ENCODE measurements around the gene SPANXD. TPM values are rescaled to one million over a fixed set of nuclear protein-coding genes. Genes with fewer than 3 reads are reported as not detected.

SPANXD gene
- total and polyA plus RNA-seq, 4 donors, result not detected

DNA sequence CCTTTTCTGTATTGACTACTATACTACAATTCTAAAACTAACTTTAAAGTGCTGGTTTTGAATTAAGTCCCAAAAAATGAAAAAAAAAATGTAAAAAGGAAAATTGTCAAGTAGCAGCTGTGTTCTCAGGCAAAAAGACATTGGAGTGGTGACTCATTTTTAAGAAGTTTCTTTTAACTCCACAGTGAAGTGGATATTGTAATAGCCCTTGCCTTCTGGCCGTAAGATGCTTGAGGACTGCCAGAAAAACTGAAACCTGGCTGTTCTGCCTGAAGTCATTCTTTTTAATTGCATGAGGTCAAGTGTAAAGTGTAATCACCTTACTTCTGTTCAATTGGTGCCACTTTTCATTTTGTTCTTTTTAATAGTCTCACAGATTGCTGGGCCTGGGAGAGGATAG is 28.9 kb downstream of the SPANXD start:
- no peak for ATAC-seq (ENCODE audit: low FRiP score)
- Histone ChIP-seq H3K4me3 (ENCODE audit: low read length in 2 of 2) (no peak overlapping the region), H3K9me3 (ENCODE audit: control insufficient read depth, low read length) (no peaks in the 10 kb centered on the region), H3K36me3 (ENCODE audit: control insufficient read depth in 1 of 2, insufficient read depth in 2 of 2, low read length in 1 of 2) (no peaks in the 10 kb centered on the region), H3K4me1 (ENCODE audit: control insufficient read depth in 1 of 2, insufficient read depth in 2 of 2, low read length in 2 of 2) (no peaks in the 10 kb centered on the region), H3K27me3 (ENCODE audit: control insufficient read depth in 1 of 2, insufficient read depth in 2 of 2, low read length in 1 of 2) (no peaks in the 10 kb centered on the region), H3K27ac (ENCODE audit: low read depth in 1 of 2, low read length in 2 of 2) (no peak overlapping the region)
- no peak for DNase-seq
- 13 to 33% methylated on average over 1 of the region's 1 CpG for WGBS, 2 donors
- intact Hi-C loops (cut with DNase I), result loop anchor here in 1 of 2 donors (5.0 kb wide), 1 partner anchor 232 kb away; no protein-coding TSS in a partner anchor

DNA sequence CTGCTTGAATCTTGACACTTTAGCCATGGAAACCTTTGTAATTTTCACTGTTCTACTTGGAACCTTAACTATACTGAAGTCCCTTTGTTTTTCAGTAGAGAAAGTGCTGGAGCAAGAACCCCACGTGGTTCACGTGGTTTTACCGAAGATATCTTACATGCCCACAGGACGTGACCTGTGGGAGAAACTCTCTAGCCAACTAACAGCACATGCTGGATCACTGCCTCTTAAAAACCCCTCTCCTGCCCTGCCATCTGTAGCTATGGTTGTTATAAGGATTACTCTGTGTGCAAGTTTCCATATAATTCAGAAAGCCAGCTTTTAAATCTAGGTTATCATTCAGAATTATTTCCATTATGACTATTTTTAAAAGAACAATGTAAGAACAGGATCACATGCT is 30.2 kb downstream of the SPANXD start:
- WGBS, 2 donors, result 23 to 38% methylated on average over 4 of the region's 4 CpGs
- intact Hi-C loops (cut with DNase I), result loop anchor here in 1 of 2 donors (5.0 kb wide), 1 partner anchor 231 kb away; no protein-coding TSS in a partner anchor
- Histone ChIP-seq H3K36me3 (ENCODE audit: control insufficient read depth in 1 of 2, insufficient read depth in 2 of 2, low read length in 1 of 2) (no peaks in the 10 kb centered on the region), H3K27ac (ENCODE audit: low read depth in 1 of 2, low read length in 2 of 2) (no peak overlapping the region), H3K4me3 (ENCODE audit: low read length in 2 of 2) (no peak overlapping the region), H3K27me3 (ENCODE audit: control insufficient read depth in 1 of 2, insufficient read depth in 2 of 2, low read length in 1 of 2) (no peaks in the 10 kb centered on the region), H3K9me3 (ENCODE audit: control insufficient read depth, low read length) (no peaks in the 10 kb centered on the region), H3K4me1 (ENCODE audit: control insufficient read depth in 1 of 2, insufficient read depth in 2 of 2, low read length in 2 of 2) (no peaks in the 10 kb centered on the region)
- DNase-seq (no peak), ATAC-seq (ENCODE audit: low FRiP score) (no peak)

DNA sequence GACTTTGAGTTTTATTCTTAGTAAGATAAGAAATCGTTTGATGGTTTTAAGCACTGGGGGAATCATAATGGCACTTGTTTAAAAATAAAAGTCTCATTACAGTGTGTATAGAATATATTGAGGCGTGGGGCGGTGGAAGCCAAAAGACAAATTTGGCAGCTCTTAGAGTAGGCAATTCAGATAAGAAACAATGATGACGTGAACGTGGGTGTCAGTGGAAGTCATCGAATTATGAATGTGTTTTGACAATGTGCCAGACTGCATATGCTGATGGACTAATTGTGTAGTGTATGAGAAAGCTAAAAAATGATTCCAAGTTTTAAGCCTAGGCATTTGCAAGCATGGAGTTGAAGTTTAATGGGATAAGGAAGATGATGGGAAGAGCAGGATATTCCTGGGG is 35.8 kb downstream of the SPANXD start:
- no peak for ATAC-seq (ENCODE audit: low FRiP score)
- intact Hi-C loops (cut with DNase I), result no loop called here
- no peaks in the 10 kb centered on the region for H3K27me3 ChIP-seq (ENCODE audit: control insufficient read depth in 1 of 2, insufficient read depth in 2 of 2, low read length in 1 of 2)
- no peak overlapping the region for H3K4me3 ChIP-seq (ENCODE audit: low read length in 2 of 2)
- no peak for DNase-seq
- 52% methylated on average over 6 of the region's 6 CpGs for WGBS, 2 donors
- H3K27ac ChIP-seq (ENCODE audit: low read depth in 1 of 2, low read length in 2 of 2), result no peak overlapping the region
- no peaks in the 10 kb centered on the region for H3K36me3 ChIP-seq (ENCODE audit: control insufficient read depth in 1 of 2, insufficient read depth in 2 of 2, low read length in 1 of 2)
- H3K4me1 ChIP-seq (ENCODE audit: control insufficient read depth in 1 of 2, insufficient read depth in 2 of 2, low read length in 2 of 2), result no peaks in the 10 kb centered on the region
- no peaks in the 10 kb centered on the region for H3K9me3 ChIP-seq (ENCODE audit: control insufficient read depth, low read length)

DNA sequence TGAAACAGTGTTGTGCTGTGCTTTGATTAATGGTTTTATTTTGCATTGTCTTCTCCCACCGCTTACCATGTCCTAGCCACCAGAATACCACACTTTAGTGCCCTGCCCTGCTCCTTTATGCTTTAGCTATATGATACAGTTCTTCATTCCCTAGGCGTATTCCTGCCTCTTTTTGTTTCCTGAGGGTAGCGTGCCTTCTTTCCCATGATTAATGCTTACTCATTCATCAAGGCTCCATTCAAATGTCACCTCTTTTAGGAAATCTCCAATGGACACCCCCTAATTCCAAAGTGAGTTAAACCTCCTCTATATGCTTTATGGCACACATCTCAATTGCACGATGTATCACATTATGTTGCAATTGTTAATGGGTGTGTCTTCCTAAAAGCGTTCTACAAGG is 46.3 kb downstream of the SPANXD start:
- intact Hi-C loops (cut with DNase I), result no loop called here
- Histone ChIP-seq H3K9me3 (ENCODE audit: control insufficient read depth, low read length) (no peaks in the 10 kb centered on the region), H3K27me3 (ENCODE audit: control insufficient read depth in 1 of 2, insufficient read depth in 2 of 2, low read length in 1 of 2) (no peaks in the 10 kb centered on the region), H3K36me3 (ENCODE audit: control insufficient read depth in 1 of 2, insufficient read depth in 2 of 2, low read length in 1 of 2) (no peaks in the 10 kb centered on the region), H3K27ac (ENCODE audit: low read depth in 1 of 2, low read length in 2 of 2) (no peak overlapping the region), H3K4me3 (ENCODE audit: low read length in 2 of 2) (no peak overlapping the region), H3K4me1 (ENCODE audit: control insufficient read depth in 1 of 2, insufficient read depth in 2 of 2, low read length in 2 of 2) (no peaks in the 10 kb centered on the region)
- WGBS, 2 donors, result 77 to 94% methylated on average over 5 of the region's 5 CpGs
- no peak for DNase-seq
- ATAC-seq (ENCODE audit: low FRiP score), result no peak

Other genes with a start within 250 kb of the SPANXD start
- gene SPANXA1, start 114.0 kb downstream of the SPANXD start, total RNA-seq, result not detected
- not detected for gene SPANXA1, start 114.0 kb downstream of the SPANXD start, polyA plus RNA-seq
- gene SPANXA2, start 109.0 kb downstream of the SPANXD start, total RNA-seq, result not detected
- gene SPANXA2, start 109.0 kb downstream of the SPANXD start, polyA plus RNA-seq, result not detected
- 1 to 10 TPM in 1 of 2 donors, under 1 TPM in 1; 0.99 to 2.2 TPM for gene MAGEC3, start 139.6 kb upstream of the SPANXD start, total RNA-seq
- 1 to 10 TPM in 1 of 2 donors, not detected in 1; 4.8 TPM for gene MAGEC3, start 139.6 kb upstream of the SPANXD start, polyA plus RNA-seq
- gene MAGEC1, start 205.2 kb upstream of the SPANXD start, total RNA-seq, result not detected
- gene MAGEC1, start 205.2 kb upstream of the SPANXD start, polyA plus RNA-seq, result not detected